Neuronal stem cell (in vitro differentiated cells): ENCODE data around the gene MBP.

Experiments used
- DNase-seq: peaks from one replicate; pipeline ENCODE4 v3.0.0-alpha.2; 2013; ENCODE audit warnings: low spot score
- H2AFZ ChIP-seq: one replicate; pipeline ENCODE4 v1.6.1; 2013; ENCODE audit warnings: mild to moderate bottlenecking, low read length, inconsistent platforms
- H2AK5ac ChIP-seq: 2 replicates; pipeline ENCODE4 v1.6.1; 2013; ENCODE audit warnings: low read depth, mild to moderate bottlenecking, inconsistent platforms, low read length, moderate library complexity, mixed read lengths
- H2BK120ac ChIP-seq: 2 replicates; pipeline ENCODE4 v1.6.1; 2013; ENCODE audit warnings: low read depth, mild to moderate bottlenecking, inconsistent platforms, low read length, moderate library complexity, mixed read lengths
- H2BK12ac ChIP-seq: one replicate; pipeline ENCODE4 v1.6.1; 2013; ENCODE audit warnings: low read length, inconsistent platforms
- H2BK15ac ChIP-seq: 2 replicates; pipeline ENCODE4 v1.6.1; 2013; ENCODE audit warnings: mild to moderate bottlenecking, low read length, inconsistent platforms, mixed read lengths
- H2BK5ac ChIP-seq: one replicate; pipeline ENCODE4 v1.6.1; 2013; ENCODE audit warnings: inconsistent platforms, mild to moderate bottlenecking, low read length, moderate library complexity
- H3K14ac ChIP-seq: one replicate; pipeline ENCODE4 v1.6.1; 2013; ENCODE audit warnings: low read length, inconsistent platforms
- H3K18ac ChIP-seq: 2 replicates; pipeline ENCODE4 v1.6.1; 2013; ENCODE audit warnings: low read length, inconsistent platforms
- H3K23ac ChIP-seq: 2 replicates; pipeline ENCODE4 v1.6.1; 2013; ENCODE audit warnings: low read depth, mild to moderate bottlenecking, mixed read lengths, low read length, inconsistent platforms; ENCODE audit not compliant: poor library complexity
- H3K27ac ChIP-seq: replicated peaks from 3 replicates; pipeline ENCODE4 v1.5.1; 2013; ENCODE audit warnings: low read length, inconsistent platforms
- H3K27me3 ChIP-seq, 3 experiments: 2 replicates each; pipeline ENCODE4 v1.6.1; 2013; ENCODE audit warnings: low read length in 3 of 3, mild to moderate bottlenecking in 2 of 3, inconsistent platforms in 1 of 3, low read depth in 1 of 3, mixed read lengths in 1 of 3, moderate library complexity in 1 of 3; ENCODE audit not compliant: control insufficient read depth in 3 of 3, insufficient read depth in 3 of 3
- H3K36me3 ChIP-seq, 2 donors: replicated peaks in 1 of 2; 2 replicates each; pipeline ENCODE4 v1.6.1; 2013; ENCODE audit warnings: low read length in 2 of 2; ENCODE audit not compliant: control insufficient read depth in 2 of 2, insufficient read depth in 2 of 2
- H3K4ac ChIP-seq: 2 replicates; pipeline ENCODE4 v1.6.1; 2013; ENCODE audit warnings: inconsistent platforms, mild to moderate bottlenecking, low read length, moderate library complexity
- H3K4me1 ChIP-seq, 2 donors: 1 replicate in 1 of 2; 2 replicates in 1 of 2; pipeline ENCODE4 v1.6.1; 2013; ENCODE audit warnings: low read length in 2 of 2, low read depth in 1 of 2; ENCODE audit not compliant: control insufficient read depth in 2 of 2, insufficient read depth in 1 of 2
- H3K4me2 ChIP-seq: one replicate; pipeline ENCODE4 v1.6.1; 2013; ENCODE audit warnings: mild to moderate bottlenecking, low read length, inconsistent platforms; ENCODE audit not compliant: insufficient read depth, poor library complexity, severe bottlenecking
- H3K4me3 ChIP-seq, 2 donors: 2 replicates each; pipeline ENCODE4 v1.5.1; 2013; ENCODE audit warnings: low read length in 2 of 2, mild to moderate bottlenecking in 2 of 2, inconsistent platforms in 1 of 2, moderate library complexity in 1 of 2
- H3K79me1 ChIP-seq: one replicate; pipeline ENCODE4 v1.6.1; 2013; ENCODE audit warnings: low read depth, mild to moderate bottlenecking, inconsistent platforms, low read length, moderate library complexity
- H3K9ac ChIP-seq: one replicate; pipeline ENCODE4 v1.6.1; 2013; ENCODE audit warnings: mild to moderate bottlenecking, low read depth, low read length, inconsistent platforms; ENCODE audit not compliant: poor library complexity
- H3K9me3 ChIP-seq, 2 donors: replicated peaks in 1 of 2; 2 replicates each; pipeline versions ENCODE3 to v1.6.1; 2013; ENCODE audit warnings: low read length in 2 of 2, mild to moderate bottlenecking in 2 of 2, inconsistent platforms in 1 of 2, low read depth in 1 of 2, mixed read lengths in 1 of 2, moderate library complexity in 1 of 2; ENCODE audit not compliant: control insufficient read depth in 2 of 2, insufficient read depth in 1 of 2
- H4K8ac ChIP-seq: one replicate; pipeline ENCODE4 v1.6.1; 2013; ENCODE audit warnings: low read depth, mild to moderate bottlenecking, inconsistent platforms, low read length, moderate library complexity
- H4K91ac ChIP-seq: one replicate; pipeline ENCODE4 v1.6.1; 2013; ENCODE audit warnings: low read length, low read depth, mild to moderate bottlenecking, inconsistent platforms; ENCODE audit not compliant: poor library complexity
- WGBS, 2 donors: extraction: QIAGEN DNeasy Blood & Tissue Kit; methylation state at CpG; one replicate each; pipeline ENCODE4 v1.1.7; 2013; ENCODE audit warnings: missing lambda C conversion rate in 2 of 2, mixed read lengths in 1 of 2; ENCODE audit not compliant: insufficient read length in 2 of 2, insufficient replicate concordance in 1 of 2; ENCODE audit errors: extremely low coverage in 2 of 2; 5-methylcytosine and 5-hydroxymethylcytosine counted together

Gene MBP

DNA sequence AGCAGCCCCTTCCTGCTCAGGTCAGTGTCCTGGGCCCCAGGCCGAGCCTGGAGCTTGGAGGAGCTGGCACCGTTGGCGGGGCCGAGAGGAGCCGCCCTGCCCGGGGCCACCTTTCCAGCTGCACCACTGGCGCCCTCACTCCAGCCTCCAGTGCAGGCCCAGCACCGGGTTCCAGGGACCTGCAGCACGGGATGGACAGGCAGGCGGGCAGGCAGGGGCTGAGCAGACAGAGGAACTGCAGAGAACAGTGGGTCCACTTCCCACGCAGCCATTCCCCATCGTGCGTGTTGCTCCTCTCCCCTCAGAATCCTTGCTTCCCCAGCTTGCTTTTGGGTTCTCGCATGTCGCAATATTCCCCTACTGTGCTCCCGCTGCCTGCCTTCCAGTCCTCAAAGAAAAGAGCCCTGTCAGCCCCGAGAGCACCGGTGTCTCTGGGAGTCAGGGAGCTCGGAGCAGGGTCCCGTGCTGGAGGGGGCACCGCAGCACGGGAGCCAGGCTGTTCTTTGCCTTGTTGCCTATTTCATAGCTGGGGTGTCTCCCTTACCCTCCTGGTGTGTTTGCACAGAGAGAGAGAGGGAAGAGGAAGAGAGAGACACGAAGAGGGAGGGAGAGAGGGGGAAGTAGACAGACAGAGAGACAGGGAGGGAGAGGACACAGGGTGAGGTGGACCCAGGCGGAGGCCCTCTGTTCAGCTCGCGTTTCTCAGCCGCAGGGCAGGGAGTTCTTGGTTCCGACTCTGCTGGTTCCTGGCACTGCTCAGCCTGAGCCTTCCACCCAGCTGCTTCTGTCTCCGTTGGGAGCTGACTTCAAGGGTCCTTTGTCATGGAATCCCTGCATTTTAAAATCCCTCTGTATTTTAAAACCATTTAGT is 126.0 kb downstream of the MBP start:
- Histone ChIP-seq H3K9ac (peak overlapping the region; percentile 50), H2AFZ (peak overlapping the region; percentile 82), H2AK5ac (peak overlapping the region; percentile 64), H2BK15ac (peak overlapping the region; percentile 72), H3K4me2 (no peak overlapping the region), H3K79me1 (no peaks in the 10 kb centered on the region), H3K23ac (no peak overlapping the region), H3K18ac (peak overlapping the region; percentile 78), H3K9me3 (no peaks in the 10 kb centered on the region), H3K4me1 (peaks cover 0 to 4% of the 10 kb centered on the region in 2 donors), H4K8ac (no peak overlapping the region), H2BK120ac (no peak overlapping the region), H3K4me3 (no peak overlapping the region), H3K27ac (no peak overlapping the region), H3K4ac (no peak overlapping the region), H3K14ac (no peak overlapping the region), H2BK5ac (no peak overlapping the region), H3K27me3 (peaks cover 0 to 38% (median 0%) of the 10 kb centered on the region in 3 experiments), H4K91ac (no peak overlapping the region), H2BK12ac (no peak overlapping the region), H3K36me3 (no peaks in the 10 kb centered on the region)
- no peak for DNase-seq
- no CpG with 5 or more reads among the region's 29 CpGs for WGBS, 2 donors

DNA sequence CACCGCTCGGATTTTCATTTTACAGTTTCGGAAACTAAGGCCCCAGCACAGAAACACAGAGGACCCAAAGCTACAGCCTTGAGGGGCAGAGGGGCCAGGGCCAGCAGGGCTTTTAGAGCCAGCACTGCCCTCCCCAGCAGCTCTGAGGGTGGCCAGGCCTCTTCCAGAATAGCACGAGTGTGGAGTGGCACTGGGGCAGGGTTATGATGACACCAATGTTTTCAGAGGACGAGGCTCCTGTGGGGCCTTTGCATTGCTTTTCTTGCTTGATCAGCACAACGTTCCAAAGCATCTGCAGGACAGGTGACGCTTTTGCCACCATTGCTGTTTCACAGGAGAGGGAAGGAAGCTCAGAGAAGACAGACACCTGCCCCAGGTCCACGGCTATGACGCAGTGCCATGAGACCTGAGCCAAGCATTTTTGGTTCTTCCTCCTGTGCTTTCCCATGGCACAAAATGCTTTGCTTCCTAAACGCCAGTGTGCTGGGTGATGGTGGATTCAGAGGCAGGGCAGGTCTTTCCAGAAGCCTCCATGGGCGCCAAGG is 126.9 kb downstream of the MBP start:
- Histone ChIP-seq H3K27ac (no peak overlapping the region), H3K27me3 (peaks cover 0 to 35% (median 0%) of the 10 kb centered on the region in 3 experiments), H3K4me3 (no peak overlapping the region), H2BK120ac (no peak overlapping the region), H3K14ac (no peak overlapping the region), H4K8ac (no peak overlapping the region), H3K79me1 (no peaks in the 10 kb centered on the region), H3K36me3 (no peaks in the 10 kb centered on the region), H2BK5ac (no peak overlapping the region), H3K18ac (no peak overlapping the region), H4K91ac (no peak overlapping the region), H3K4me1 (peaks cover 0 to 4% of the 10 kb centered on the region in 2 donors), H3K4ac (peak overlapping the region; percentile 15), H3K4me2 (no peak overlapping the region), H3K23ac (no peak overlapping the region), H2BK12ac (no peak overlapping the region), H3K9me3 (no peaks in the 10 kb centered on the region), H2AFZ (no peak overlapping the region), H3K9ac (no peak overlapping the region), H2AK5ac (peak overlapping the region; percentile 43), H2BK15ac (no peak overlapping the region)
- WGBS, 2 donors: no CpG with 5 or more reads among the region's 11 CpGs
- DNase-seq: no peak

DNA sequence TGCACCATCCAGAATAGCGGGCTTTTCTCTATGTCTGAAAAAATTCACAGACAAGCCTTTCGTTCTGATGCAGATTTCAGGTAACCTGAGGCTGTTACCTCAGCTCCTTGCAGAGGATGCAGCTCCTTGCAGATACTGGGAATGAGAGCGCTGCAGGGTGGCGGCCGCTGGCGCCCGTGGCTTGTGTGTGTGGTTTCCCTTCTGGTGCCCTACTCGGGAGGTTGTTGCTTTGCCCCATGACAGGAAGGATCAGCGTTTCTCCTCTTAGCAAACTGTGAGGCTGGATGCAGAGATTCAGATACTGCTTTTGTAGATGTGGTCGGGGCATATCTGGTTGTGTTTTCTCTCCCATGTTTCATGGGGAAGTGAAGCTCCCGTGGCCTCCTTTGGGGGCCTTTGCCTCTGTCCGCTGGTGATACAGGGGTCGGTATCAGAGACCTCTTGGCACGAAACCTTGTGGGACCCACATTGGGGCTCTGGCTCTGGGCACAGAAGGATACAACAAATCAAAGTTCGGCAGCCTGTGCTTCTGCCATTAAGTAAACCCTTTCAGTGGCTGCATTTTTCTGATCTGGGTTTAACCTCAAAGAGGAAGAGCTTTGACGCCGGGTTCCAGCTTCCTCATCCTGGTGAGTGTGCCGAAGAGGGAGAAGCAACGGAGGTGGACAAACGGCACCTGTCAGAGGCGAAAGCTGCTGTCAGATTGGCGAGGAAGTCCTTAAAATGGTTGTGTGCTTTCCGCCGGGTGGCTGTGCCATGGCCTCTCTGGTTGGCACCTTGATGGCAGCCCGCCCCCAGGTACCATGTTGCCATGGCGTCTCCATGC is 127.8 kb downstream of the MBP start:
- no peak overlapping the region for H3K14ac ChIP-seq
- no peak overlapping the region for H3K9ac ChIP-seq
- peaks cover 0 to 4% of the 10 kb centered on the region in 2 donors for H3K4me1 ChIP-seq
- H4K91ac ChIP-seq: no peak overlapping the region
- H2AK5ac ChIP-seq: no peak overlapping the region
- peaks cover 0 to 35% (median 0%) of the 10 kb centered on the region in 3 experiments for H3K27me3 ChIP-seq
- no peak overlapping the region for H2BK5ac ChIP-seq
- H3K36me3 ChIP-seq: no peaks in the 10 kb centered on the region
- no peak overlapping the region for H3K4ac ChIP-seq
- no peak overlapping the region for H3K18ac ChIP-seq
- no peak overlapping the region for H2AFZ ChIP-seq
- no peak overlapping the region for H3K4me2 ChIP-seq
- no peaks in the 10 kb centered on the region for H3K79me1 ChIP-seq
- H2BK120ac ChIP-seq: no peak overlapping the region
- no peak overlapping the region for H3K23ac ChIP-seq
- no peak overlapping the region for H3K4me3 ChIP-seq
- no peaks in the 10 kb centered on the region for H3K9me3 ChIP-seq
- DNase-seq: no peak
- no peak overlapping the region for H4K8ac ChIP-seq
- no peak overlapping the region for H2BK15ac ChIP-seq
- WGBS, 2 donors: no CpG with 5 or more reads among the region's 26 CpGs
- H3K27ac ChIP-seq: no peak overlapping the region
- H2BK12ac ChIP-seq: no peak overlapping the region

DNA sequence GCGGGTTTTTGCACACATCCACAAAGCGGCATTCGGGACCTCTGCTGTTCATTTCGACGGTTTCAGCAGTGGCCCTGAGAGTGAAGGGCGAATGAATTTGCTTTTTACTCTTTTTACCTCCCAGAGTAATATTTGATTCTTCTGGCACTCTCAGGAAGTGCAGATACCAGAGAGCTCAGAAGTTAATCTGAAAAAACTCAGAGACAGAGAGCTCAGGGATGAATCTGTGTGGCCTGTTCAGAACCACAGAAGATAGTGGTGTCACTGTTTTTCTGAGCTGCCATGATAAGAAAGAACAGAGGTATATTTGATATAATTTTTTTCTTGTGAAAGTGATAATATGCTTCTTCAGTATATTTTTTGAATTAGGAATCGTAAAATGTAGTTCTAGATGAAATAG is 129.3 kb downstream of the MBP start:
- H2BK120ac ChIP-seq: no peak overlapping the region
- DNase-seq: no peak
- H3K9me3 ChIP-seq: no peaks in the 10 kb centered on the region
- no peak overlapping the region for H2AK5ac ChIP-seq
- peaks cover 0 to 4% of the 10 kb centered on the region in 2 donors for H3K4me1 ChIP-seq
- no peak overlapping the region for H3K18ac ChIP-seq
- no peak overlapping the region for H2BK5ac ChIP-seq
- no peak overlapping the region for H2AFZ ChIP-seq
- H3K9ac ChIP-seq: no peak overlapping the region
- H3K14ac ChIP-seq: no peak overlapping the region
- H3K27ac ChIP-seq: no peak overlapping the region
- H3K4me2 ChIP-seq: no peak overlapping the region
- no peak overlapping the region for H3K4me3 ChIP-seq
- no peaks in the 10 kb centered on the region for H3K79me1 ChIP-seq
- H3K36me3 ChIP-seq: no peaks in the 10 kb centered on the region
- peaks cover 0 to 35% (median 0%) of the 10 kb centered on the region in 3 experiments for H3K27me3 ChIP-seq
- H2BK15ac ChIP-seq: no peak overlapping the region
- no peak overlapping the region for H2BK12ac ChIP-seq
- no peak overlapping the region for H3K23ac ChIP-seq
- WGBS, 2 donors: no CpG with 5 or more reads among the region's 7 CpGs
- no peak overlapping the region for H3K4ac ChIP-seq
- H4K91ac ChIP-seq: no peak overlapping the region
- H4K8ac ChIP-seq: no peak overlapping the region
